ENCODE data around the gene CEP135. TPM values are rescaled to one million over a fixed set of nuclear protein-coding genes. Genes with fewer than 3 reads are reported as not detected.

The CEP135 gene
- total RNA-seq, 1 donor from 2014 or later, result 8.2 TPM

DNA sequence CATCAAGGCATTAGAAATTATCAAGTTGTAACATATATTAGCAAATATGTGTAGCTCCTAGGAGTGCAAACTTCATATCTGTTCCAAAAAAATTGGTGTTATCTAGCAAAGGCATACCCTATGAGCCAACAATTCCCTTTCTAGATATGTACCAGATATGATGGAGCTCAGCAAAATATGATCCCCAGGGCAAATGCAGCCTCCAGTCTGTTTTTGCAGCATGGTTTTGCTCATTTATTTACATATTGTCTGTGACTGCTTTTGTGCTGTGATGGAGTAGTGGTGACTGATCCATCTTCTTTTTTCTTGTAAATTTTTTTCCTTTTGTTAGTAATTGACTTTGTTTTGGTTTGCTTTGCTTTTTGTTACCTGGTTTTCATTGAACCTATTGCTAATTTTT lies 41.0 kb downstream of the CEP135 start:
- H3K36me3 Mint-ChIP-seq (ENCODE audit: low read depth, unreplicated experiment), result no peaks in the 10 kb centered on the region
- TF ChIP-seq, protein P1, sequence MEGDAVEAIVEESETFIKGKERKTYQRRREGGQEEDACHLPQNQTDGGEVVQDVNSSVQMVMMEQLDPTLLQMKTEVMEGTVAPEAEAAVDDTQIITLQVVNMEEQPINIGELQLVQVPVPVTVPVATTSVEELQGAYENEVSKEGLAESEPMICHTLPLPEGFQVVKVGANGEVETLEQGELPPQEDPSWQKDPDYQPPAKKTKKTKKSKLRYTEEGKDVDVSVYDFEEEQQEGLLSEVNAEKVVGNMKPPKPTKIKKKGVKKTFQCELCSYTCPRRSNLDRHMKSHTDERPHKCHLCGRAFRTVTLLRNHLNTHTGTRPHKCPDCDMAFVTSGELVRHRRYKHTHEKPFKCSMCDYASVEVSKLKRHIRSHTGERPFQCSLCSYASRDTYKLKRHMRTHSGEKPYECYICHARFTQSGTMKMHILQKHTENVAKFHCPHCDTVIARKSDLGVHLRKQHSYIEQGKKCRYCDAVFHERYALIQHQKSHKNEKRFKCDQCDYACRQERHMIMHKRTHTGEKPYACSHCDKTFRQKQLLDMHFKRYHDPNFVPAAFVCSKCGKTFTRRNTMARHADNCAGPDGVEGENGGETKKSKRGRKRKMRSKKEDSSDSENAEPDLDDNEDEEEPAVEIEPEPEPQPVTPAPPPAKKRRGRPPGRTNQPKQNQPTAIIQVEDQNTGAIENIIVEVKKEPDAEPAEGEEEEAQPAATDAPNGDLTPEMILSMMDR (IDR thresholded peaks at IDR 0.05; ENCODE audit: insufficient read depth, low read depth, low read length), result no peak
- no peak for TF ChIP-seq EZH2 (IDR thresholded peaks at IDR 0.05; ENCODE audit: insufficient read depth, low read length)
- Histone ChIP-seq H3K36me3 (ENCODE audit: insufficient read depth, low read length) (peaks cover 2% of the 10 kb centered on the region), H3K4me3 (ENCODE audit: insufficient read depth, low read depth, low read length) (no peak overlapping the region), H3K4me2 (ENCODE audit: low read length) (no peak overlapping the region), H3K79me2 (ENCODE audit: insufficient read depth, low read length) (no peaks in the 10 kb centered on the region), H4K20me1 (ENCODE audit: insufficient read depth, low read length) (no peaks in the 10 kb centered on the region), H2AFZ (ENCODE audit: low read depth, low read length) (no peak overlapping the region), H3K27ac (ENCODE audit: low read depth, low read length) (no peak overlapping the region), H3K9ac (ENCODE audit: low read length) (no peak overlapping the region), H3K27me3 (ENCODE audit: insufficient read depth, low read length) (no peaks in the 10 kb centered on the region), H3K4me1 (ENCODE audit: insufficient read depth, low read length) (no peaks in the 10 kb centered on the region), H3K9me3 (ENCODE audit: insufficient read depth, low read depth, low read length) (no peaks in the 10 kb centered on the region)
- no peak overlapping the region for H3K27ac Mint-ChIP-seq (ENCODE audit: unreplicated experiment)
- FAIRE-seq (no peak), DNase-seq (ENCODE audit: low read depth) (no peak)
- H3K9me3 Mint-ChIP-seq (ENCODE audit: unreplicated experiment), result no peaks in the 10 kb centered on the region
- no peaks in the 10 kb centered on the region for H3K27me3 Mint-ChIP-seq (ENCODE audit: low read depth, unreplicated experiment)
- H3K4me1 Mint-ChIP-seq (ENCODE audit: low read depth, unreplicated experiment), result no peaks in the 10 kb centered on the region
- H3K4me3 Mint-ChIP-seq (ENCODE audit: unreplicated experiment), result no peak overlapping the region

DNA sequence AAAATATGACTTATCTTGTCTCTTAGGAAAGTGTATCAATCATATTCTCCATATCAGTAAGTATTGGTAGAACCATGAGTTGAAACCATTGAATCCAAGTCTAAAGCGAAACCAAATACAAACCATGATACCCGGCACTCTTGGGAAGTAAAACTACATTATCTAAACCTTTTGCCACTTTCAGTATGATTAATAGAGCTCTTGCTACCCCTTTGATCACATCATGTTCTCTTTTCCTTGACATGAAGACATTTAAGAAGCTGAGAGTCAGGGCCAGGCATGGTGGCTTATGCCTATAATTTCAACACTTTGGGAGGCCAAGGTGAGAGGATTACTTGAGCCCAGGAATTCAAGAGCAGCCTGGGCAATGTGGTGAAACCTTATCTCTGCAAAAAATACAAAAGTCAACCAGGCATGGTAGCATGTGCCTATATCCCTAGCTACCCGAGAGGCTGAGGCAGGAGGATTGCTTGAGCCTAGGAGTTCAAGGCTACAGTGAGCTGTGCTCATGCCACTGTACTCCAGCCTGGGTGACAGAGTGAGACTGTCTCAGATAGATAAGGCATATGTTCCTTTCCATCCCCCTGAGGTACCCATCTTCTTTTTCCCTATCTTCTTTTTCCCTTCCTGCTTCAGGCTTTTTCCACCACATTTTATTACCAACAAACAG lies 45.4 kb downstream of the CEP135 start:
- FAIRE-seq, result no peak
- Mint-ChIP-seq H3K4me1 (ENCODE audit: low read depth, unreplicated experiment) (peaks cover 3% of the 10 kb centered on the region), H3K9me3 (ENCODE audit: unreplicated experiment) (no peaks in the 10 kb centered on the region), H3K27me3 (ENCODE audit: low read depth, unreplicated experiment) (no peaks in the 10 kb centered on the region), H3K27ac (ENCODE audit: unreplicated experiment) (no peak overlapping the region), H3K4me3 (ENCODE audit: unreplicated experiment) (no peak overlapping the region), H3K36me3 (ENCODE audit: low read depth, unreplicated experiment) (peaks cover 1% of the 10 kb centered on the region)
- no peaks in the 10 kb centered on the region for H3K27me3 ChIP-seq (ENCODE audit: insufficient read depth, low read length)
- H3K36me3 ChIP-seq (ENCODE audit: insufficient read depth, low read length), result no peaks in the 10 kb centered on the region
- no peak overlapping the region for H3K4me2 ChIP-seq (ENCODE audit: low read length)
- H3K9me3 ChIP-seq (ENCODE audit: insufficient read depth, low read depth, low read length), result no peaks in the 10 kb centered on the region
- no peaks in the 10 kb centered on the region for H3K4me1 ChIP-seq (ENCODE audit: insufficient read depth, low read length)
- H3K9ac ChIP-seq (ENCODE audit: low read length), result no peak overlapping the region
- H3K27ac ChIP-seq (ENCODE audit: low read depth, low read length), result no peak overlapping the region
- H3K4me3 ChIP-seq (ENCODE audit: insufficient read depth, low read depth, low read length), result no peak overlapping the region
- no peak for DNase-seq (ENCODE audit: low read depth)
- no peaks in the 10 kb centered on the region for H3K79me2 ChIP-seq (ENCODE audit: insufficient read depth, low read length)
- TF ChIP-seq EZH2 (IDR thresholded peaks at IDR 0.05; ENCODE audit: insufficient read depth, low read length), result no peak
- TF ChIP-seq, protein P1 (IDR thresholded peaks at IDR 0.05; ENCODE audit: insufficient read depth, low read depth, low read length), result no peak
- H2AFZ ChIP-seq (ENCODE audit: low read depth, low read length), result no peak overlapping the region
- no peaks in the 10 kb centered on the region for H4K20me1 ChIP-seq (ENCODE audit: insufficient read depth, low read length)

DNA sequence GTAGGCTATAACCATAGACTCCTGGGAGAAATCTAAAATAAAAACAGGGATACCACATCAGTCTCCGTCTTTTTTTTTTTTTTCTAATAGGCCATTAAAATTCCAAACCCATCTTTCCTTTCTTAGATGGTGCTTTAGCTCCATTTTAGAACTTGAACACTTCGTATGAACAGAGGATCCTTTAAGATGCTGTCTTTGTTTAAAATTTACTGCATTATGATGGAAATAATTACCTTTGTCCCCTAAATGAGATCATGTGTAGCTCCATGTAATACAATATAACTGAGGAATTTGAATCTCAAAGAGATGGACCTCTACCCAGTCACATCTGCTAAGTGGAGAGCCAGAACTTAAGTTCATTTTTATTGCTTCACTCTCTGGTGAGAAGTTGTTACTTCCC lies 47.9 kb downstream of the CEP135 start:
- Histone ChIP-seq H4K20me1 (ENCODE audit: insufficient read depth, low read length) (peaks cover 3% of the 10 kb centered on the region), H3K79me2 (ENCODE audit: insufficient read depth, low read length) (no peaks in the 10 kb centered on the region), H3K27ac (ENCODE audit: low read depth, low read length) (no peak overlapping the region), H2AFZ (ENCODE audit: low read depth, low read length) (no peak overlapping the region), H3K4me3 (ENCODE audit: insufficient read depth, low read depth, low read length) (no peak overlapping the region), H3K9me3 (ENCODE audit: insufficient read depth, low read depth, low read length) (no peaks in the 10 kb centered on the region), H3K4me2 (ENCODE audit: low read length) (no peak overlapping the region), H3K36me3 (ENCODE audit: insufficient read depth, low read length) (peaks cover 6% of the 10 kb centered on the region), H3K9ac (ENCODE audit: low read length) (no peak overlapping the region), H3K27me3 (ENCODE audit: insufficient read depth, low read length) (no peaks in the 10 kb centered on the region), H3K4me1 (ENCODE audit: insufficient read depth, low read length) (no peaks in the 10 kb centered on the region)
- H3K4me3 Mint-ChIP-seq (ENCODE audit: unreplicated experiment), result no peak overlapping the region
- H3K4me1 Mint-ChIP-seq (ENCODE audit: low read depth, unreplicated experiment), result peaks cover 3% of the 10 kb centered on the region
- DNase-seq (ENCODE audit: low read depth) (no peak), FAIRE-seq (no peak)
- no peak for TF ChIP-seq EZH2 (IDR thresholded peaks at IDR 0.05; ENCODE audit: insufficient read depth, low read length)
- TF ChIP-seq, protein P1 (IDR thresholded peaks at IDR 0.05; ENCODE audit: insufficient read depth, low read depth, low read length), result no peak
- H3K27me3 Mint-ChIP-seq (ENCODE audit: low read depth, unreplicated experiment), result no peaks in the 10 kb centered on the region
- H3K27ac Mint-ChIP-seq (ENCODE audit: unreplicated experiment), result no peak overlapping the region
- no peaks in the 10 kb centered on the region for H3K9me3 Mint-ChIP-seq (ENCODE audit: unreplicated experiment)
- peaks cover 7% of the 10 kb centered on the region for H3K36me3 Mint-ChIP-seq (ENCODE audit: low read depth, unreplicated experiment)

Measured in astrocyte (in vitro differentiated cells and primary cell).